GM18520 (cell line): ENCODE data around the gene TMEM258.

Experiments
- ATAC-seq: cut with Tn5 transposase; IDR thresholded peaks from one replicate; pipeline ENCODE4 v1.9.1; 2021; ENCODE audit not compliant: unreplicated experiment

The TMEM258 gene

GRCh38 chr11:61777234-61778090 is 14.9 kb downstream of the TMEM258 start:
- ATAC-seq, result no peak

- ATAC-seq, result no peak
Measured at GRCh38 chr11:61776561-61777075, 15.8 kb downstream of the TMEM258 start.

GRCh38 chr11:61775606-61776554 is 16.5 kb downstream of the TMEM258 start:
- ATAC-seq, result no peak

- ATAC-seq, result no peak
Measured at GRCh38 chr11:61775106-61775505, 17.3 kb downstream of the TMEM258 start.

GRCh38 chr11:61774411-61774810 is 18.0 kb downstream of the TMEM258 start:
- no peak for ATAC-seq

- ATAC-seq, result no peak
Measured at GRCh38 chr11:61773809-61774208, 18.6 kb downstream of the TMEM258 start.

GRCh38 chr11:61773356-61773755 is 19.0 kb downstream of the TMEM258 start:
- no peak for ATAC-seq

GRCh38 chr11:61771985-61772455 is 20.4 kb downstream of the TMEM258 start:
- ATAC-seq, result no peak

- no peak for ATAC-seq
Measured at GRCh38 chr11:61771195-61771894, 21.1 kb downstream of the TMEM258 start.

- ATAC-seq, result no peak
Measured at GRCh38 chr11:61769946-61770683, 22.3 kb downstream of the TMEM258 start.

- no peak for ATAC-seq
Measured at GRCh38 chr11:61769169-61769920, 23.1 kb downstream of the TMEM258 start.

- ATAC-seq, result no peak
Measured at GRCh38 chr11:61768376-61769076, 23.9 kb downstream of the TMEM258 start.

- no peak for ATAC-seq
Measured at GRCh38 chr11:61766353-61766841, 26.0 kb downstream of the TMEM258 start.

GRCh38 chr11:61765550-61766253 is 26.7 kb downstream of the TMEM258 start:
- ATAC-seq, result no peak

- no peak for ATAC-seq
Measured at GRCh38 chr11:61764606-61765260, 27.7 kb downstream of the TMEM258 start.

GRCh38 chr11:61763930-61764605 is 28.3 kb downstream of the TMEM258 start:
- no peak for ATAC-seq

- no peak for ATAC-seq
Measured at GRCh38 chr11:61762798-61763197, 29.6 kb downstream of the TMEM258 start.
